DMS53 treated with DMSO at 0.1 percent for 48 hours (cell line): ENCODE data around the gene PIEZO2.
"Not testable (repeated sequence)": the region's sequence is repeated elsewhere in the genome, so short reads cannot be mapped to it uniquely, and the experiment has no call there.

Experiments used
- DNase-seq: peaks from one replicate; lab custom pipeline; 2025; ENCODE audit not compliant: unreplicated experiment; lab: John Stamatoyannopoulos, UW

PIEZO2 gene

GRCh38 chr18:10935588-10935987 is 213.8 kb downstream of the PIEZO2 start:
- DNase-seq: no peak

- DNase-seq: not testable (repeated sequence)
These were observed 215.7 kb downstream of the PIEZO2 start for GRCh38 chr18:10933648-10934047.

DNA sequence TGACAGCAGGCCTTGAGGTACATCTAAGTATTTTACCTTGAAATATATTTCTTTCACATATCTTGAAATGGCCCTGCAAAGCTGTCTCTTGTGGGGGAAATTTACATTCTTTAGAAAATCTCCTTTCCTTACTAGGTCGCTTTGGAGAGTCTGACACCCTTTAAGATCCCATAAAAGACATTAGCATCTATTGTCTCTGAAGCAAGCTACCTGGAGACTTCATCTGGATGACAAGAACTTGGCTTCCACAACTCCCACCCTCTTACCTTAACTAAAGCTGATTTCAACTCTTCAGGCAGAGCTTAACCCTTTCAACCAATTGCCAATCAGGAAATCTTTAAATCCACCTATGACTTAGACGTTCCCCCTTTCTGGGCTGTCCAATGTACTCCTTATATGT is 219.3 kb downstream of the PIEZO2 start:
- DNase-seq: no peak

DNA sequence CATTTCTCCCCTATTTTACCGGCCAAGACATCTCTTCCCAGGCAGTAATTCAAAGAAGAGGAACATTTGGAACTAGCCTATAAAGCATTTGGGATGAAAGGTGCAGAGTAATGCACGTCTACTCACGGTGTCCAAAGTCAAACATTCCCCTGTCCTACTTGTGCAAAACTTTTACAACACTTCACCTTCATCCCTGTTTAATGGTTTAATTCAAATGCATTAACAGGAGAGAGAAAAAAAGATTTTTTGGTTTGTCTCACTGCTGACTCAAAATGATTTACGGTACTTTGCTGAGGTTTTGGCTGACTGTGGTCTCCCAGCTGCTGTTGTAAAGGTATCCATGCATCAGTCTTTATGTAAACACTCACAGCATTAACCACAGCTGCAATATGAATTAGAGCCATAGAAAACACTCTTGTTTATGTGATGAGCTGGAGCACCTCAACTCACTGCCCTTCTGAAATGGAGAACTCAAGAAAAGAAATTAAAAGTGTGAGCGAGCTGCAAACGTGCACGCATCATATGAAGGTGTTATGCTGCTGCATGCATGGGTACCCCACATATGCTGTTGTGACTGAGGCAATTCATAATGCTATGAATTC is 220.5 kb downstream of the PIEZO2 start:
- peak; percentile 5 for DNase-seq

DNA sequence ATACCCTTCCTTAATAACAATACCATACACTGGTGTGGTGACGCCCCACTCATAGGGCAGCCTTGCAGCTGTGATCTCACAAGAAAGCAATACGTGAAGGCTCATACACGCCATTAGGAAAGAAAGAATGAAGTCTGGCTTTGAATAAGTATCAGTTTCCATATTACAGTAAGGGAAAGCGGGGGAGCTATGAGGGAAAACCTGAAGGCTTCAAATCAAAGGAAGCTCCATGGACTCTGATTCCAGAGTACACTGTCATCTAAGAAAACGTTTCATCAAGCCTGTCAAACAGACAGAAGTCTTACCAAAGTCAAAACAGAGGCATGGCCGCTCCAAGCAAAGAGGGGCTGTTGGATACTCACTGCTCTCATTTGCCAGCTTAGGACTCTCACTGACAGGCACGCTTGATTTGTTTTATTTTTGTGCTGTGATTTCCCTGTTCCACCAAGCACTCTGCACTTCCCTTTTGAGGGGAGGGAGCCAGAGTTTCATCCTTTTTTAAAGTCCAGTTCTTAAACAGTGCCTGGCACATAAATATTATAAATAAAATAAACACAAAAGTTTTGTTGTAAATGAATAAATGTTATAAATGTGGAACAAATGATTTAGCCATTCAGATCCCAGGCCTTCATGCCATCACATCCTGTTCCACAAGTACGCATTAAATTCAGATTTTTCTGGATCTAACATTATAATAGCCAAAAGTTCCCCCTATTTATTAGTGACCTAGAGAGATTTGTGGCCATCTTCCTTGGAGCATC is 221.2 kb downstream of the PIEZO2 start:
- DNase-seq: no peak

DNA sequence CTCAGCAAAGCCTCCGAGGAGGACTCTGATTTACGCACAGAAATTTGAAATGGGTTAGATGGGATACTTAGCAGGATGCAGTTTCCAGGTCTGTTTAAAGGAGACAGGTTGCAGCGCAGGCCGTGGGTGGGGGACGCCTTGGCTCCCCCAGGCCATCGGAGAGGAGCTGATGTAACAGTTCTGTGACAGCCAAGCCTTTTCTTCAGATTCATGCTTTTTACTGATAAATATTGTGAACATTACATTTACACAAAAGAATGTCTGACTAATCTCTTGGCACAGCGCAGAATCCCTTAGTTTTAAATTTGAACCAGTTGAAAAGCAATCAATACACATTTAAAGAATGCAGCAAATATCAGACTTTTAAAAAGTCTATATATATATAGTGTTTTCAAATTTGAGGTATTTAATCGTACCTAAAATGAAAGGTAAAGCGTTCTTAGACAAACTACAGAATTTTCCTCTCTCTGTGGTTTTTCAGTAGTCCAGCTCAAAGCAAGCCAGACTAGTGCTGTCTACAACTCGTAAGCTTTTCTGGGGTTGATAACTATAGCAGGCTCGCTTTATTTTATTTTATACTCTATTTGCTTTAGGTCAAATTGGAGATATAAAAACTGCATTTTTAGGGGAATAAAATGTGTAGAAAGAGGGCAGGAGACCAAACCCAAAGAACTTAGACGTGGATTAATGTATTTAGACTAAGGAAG is 221.9 kb downstream of the PIEZO2 start:
- no peak for DNase-seq

DNA sequence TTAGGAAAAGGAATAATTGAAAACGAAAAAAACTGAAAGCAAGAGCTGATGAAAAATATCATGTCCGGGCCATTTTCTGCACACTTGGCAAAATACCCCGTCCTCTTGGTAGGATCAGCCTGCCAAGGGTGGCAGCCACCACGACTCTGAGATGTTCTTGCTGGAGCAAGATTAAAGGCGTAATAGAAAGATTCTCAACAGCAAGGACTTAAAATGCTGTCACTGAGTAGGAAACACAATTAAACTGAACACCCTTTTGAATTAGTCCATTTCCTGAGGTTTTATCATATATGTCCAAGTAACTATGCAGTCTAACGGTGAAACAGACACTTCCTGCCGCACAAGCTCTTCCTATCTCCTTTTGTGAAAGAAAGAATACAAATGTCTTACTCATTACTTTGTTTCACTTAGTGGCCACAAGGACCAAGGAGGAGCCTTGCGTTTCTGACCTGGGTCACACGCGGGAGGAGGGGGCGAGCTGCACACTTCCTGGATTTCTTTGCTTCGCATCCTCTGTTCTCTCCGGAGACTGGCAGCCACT is 222.7 kb downstream of the PIEZO2 start:
- no peak for DNase-seq

- DNase-seq: no peak
These were observed 225.1 kb downstream of the PIEZO2 start for GRCh38 chr18:10924290-10924689.

DNA sequence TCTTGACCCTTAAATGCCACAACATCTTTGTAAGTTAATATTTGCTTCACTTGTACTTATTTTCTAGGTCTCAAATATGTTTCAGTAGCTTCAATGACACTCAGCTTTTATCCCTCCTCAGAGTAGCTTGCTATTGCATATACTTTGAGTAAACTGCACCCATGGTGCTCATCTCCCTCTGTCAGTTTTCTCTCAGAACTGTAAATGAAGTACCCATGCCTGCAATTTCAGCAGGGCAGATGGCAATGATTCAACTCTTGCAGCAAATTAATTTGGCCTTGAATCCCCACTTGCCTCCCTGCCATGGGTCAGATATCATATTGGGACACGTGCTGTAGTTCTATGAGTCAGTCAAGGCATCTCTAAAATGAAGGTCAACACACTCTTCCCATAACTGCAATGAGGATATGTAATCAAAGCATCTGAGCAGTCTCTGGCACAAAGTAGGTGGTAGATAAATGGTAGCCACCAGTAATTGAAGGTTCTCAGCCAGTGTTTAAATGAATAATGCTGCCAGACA is 225.8 kb downstream of the PIEZO2 start:
- no peak for DNase-seq

DNA sequence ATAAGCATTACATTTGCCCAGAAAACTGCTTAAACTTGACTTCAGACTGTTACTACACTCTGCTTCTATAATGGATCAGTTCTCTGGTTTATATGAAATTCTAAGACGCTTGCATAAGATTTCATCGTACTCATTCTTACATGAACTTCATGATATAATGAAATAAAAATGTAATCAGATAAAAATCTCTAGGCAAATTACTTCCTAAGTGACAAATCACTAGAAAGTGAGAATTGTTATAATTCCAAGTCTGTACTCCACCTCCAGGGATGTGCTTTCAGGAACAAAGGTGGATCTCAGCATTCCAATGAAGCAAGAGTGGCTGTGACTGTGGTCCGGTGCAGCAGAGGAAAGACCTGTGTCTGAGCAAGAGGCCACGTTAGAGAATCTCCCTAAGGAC is 226.2 kb downstream of the PIEZO2 start:
- DNase-seq: no peak

DNA sequence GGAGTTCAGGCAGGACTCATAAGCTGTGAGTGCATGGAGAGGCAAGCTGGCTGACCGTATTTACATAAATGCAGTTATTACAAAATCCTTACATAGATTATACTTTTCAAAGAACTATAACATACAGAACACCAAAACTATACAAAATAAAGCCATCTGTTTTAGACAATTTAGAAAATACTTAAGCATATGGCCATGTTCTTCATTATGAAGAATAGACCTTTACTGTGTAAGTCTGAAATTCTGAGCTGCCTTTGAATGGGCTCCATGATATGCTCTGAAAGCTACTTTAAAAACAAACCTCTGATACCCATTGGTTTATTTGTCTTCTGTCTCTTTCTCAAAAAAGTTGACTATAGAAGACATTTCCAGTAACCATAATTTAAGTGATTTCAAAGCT is 226.7 kb downstream of the PIEZO2 start:
- not testable (repeated sequence) for DNase-seq

GRCh38 chr18:10920309-10920708 is 229.1 kb downstream of the PIEZO2 start:
- DNase-seq: not testable (repeated sequence)

GRCh38 chr18:10919851-10920250 is 229.5 kb downstream of the PIEZO2 start:
- no peak for DNase-seq

DNA sequence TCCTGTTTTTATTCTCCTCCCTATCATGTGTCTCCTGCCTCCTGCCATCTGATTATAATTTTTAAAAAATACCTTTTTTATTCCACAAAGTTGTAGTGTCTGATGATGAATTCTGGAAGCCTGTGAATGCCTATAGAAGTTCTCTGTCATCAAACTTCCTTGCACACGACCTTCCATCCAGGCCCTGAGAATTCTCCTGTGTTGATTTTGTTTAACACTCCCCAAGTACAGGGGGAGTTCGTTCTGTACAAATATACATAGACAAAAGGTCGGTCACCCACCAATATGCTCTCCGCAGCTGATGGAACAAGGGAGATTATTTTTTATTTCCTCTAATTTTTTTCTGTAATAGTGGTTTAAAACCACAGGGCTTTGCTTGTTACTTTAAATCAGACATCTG is 232.5 kb downstream of the PIEZO2 start:
- no peak for DNase-seq

GRCh38 chr18:10916387-10916786 is 233.0 kb downstream of the PIEZO2 start:
- DNase-seq: no peak

DNA sequence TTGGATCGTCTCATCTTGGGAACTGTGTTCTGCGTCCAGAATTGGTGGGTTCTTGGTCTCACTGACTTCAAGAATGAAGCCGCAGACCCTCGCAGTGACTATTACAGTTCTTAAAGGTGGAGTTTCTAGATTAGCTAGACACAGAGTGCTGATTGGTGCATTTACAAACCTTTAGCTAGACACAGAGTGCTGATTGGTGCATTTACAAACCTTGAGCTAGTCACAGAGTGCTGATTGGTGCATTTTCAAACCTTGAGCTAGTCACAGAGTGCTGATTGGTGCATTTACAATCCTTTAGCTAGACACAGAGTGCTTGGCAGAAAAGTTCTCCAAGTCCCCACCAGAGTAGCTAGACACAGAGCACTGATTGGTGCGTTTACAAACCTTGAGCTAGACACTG is 233.6 kb downstream of the PIEZO2 start:
- not testable (repeated sequence) for DNase-seq

DNA sequence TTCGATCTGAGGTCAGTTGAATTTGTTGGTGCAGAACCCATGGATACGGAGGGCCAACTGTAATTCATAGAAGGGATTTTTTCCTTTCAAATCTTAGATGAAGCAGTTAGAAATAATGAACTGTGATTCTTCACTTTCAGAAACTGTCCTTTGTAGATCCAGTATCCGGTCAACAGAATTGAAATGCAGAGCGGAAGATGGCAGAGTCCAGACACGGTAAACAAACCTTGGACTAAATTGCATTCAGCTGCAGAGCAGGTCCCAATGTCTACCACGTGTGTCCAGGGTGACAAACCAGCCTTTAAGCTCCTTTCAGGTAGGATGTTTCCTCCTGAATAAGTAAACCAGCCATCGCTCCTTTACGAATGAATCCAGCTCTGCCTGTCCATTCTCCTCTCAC is 234.8 kb downstream of the PIEZO2 start:
- DNase-seq: not testable (repeated sequence)

GRCh38 chr18:10913919-10914318 is 235.4 kb downstream of the PIEZO2 start:
- no peak for DNase-seq

- no peak for DNase-seq
These were observed 236.4 kb downstream of the PIEZO2 start for GRCh38 chr18:10912790-10913545.

GRCh38 chr18:10909724-10910123 is 239.6 kb downstream of the PIEZO2 start:
- DNase-seq: no peak

DNA sequence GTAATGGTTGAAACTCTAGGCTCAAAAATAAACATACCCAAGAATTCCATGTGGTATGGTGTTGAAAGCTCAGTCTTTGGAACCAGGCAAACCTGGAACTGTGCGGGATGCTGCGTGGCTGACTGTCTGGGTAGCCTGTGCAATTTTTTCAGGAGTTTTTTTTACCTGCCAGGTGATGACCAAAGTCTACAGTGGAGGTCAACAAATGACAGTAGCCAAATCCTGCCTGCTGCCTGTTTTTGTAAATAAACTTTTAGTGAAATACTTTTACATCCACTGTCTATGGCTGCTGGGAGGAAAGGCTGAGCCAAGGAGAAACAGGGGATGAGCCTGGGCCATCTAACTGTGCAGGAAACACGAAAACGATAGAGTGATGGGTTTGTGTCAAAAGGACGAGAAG is 240.6 kb downstream of the PIEZO2 start:
- no peak for DNase-seq
